HG03175 (cell line): ENCODE data around the gene OSGEP.
A peak's percentile ranks its signal among the peaks of the same experiment; 100 is the strongest.

Source experiments
- ATAC-seq: cut with Tn5 transposase; IDR thresholded peaks from one replicate; pipeline ENCODE4 v1.9.1; 2021; ENCODE audit warnings: mild to moderate bottlenecking, moderate library complexity; ENCODE audit not compliant: unreplicated experiment

OSGEP gene

DNA sequence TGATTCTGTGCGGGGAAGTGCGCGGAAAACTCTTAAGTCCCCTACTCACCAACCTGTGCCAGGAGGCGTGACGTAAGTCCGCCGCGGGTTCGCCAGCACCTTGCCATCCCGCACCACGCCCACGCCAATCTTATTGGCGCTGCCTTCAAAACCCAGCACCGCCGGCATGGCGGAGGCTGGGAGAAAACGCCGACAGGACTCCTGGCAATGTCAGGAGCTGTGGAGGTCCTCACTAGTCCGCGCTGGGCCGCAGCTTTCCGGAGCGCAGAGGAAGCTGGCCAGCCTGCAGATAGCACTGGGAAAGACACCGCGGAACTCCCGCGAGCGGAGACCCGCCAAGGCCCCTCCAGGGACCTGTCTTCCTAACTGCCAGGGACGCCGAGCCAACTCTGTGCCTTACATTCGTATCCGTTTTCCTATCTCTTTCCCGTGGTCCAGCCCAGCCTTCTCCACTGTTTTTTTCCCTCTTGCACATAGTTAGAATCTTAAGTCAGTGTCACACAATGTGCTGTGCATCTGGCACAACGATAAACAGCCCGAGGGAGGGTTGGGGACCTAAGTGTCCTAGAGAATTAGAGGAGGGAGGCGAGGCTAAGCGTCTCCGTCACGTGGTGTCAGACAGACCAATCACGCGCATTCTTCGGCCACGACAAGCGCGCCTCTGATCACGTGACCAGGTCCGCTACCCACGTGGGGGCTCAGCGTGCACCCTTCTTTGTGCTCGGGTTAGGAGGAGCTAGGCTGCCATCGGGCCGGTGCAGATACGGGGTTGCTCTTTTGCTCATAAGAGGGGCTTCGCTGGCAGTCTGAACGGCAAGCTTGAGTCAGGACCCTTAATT lies at the start of gene OSGEP, which contains the start of gene APEX1:
Gene OSGEP, minus strand, starts transcription at position 297 of the 839 bp plus-strand sequence. Its CDS starts 129 bp downstream, at position 168.
Gene APEX1, plus strand, starts transcription at position 711 of the 839 bp plus-strand sequence. CDS start 420 bp downstream, outside the sequence.
- ATAC-seq, result peak; percentile 90

DNA sequence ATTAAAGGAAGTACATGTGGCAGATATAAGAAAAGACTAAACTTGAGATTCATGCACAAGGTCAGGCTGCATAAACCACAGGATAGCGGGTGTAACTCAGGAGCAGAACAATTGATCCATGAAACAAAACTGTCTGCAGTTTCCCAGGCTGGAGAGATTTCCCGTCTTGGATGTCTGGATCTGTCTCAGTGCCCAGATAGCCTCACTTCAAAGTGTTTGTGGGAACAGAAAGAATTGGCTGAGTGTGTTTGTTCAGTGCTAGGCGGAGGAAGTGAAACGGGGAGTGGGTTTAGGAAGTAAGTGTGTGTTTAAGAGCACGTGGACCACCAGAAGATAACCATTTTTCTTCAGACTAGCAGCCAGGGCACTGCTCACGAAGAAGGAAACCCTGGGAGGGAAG lies 49.3 kb upstream of the OSGEP start:
- ATAC-seq, result no peak

DNA sequence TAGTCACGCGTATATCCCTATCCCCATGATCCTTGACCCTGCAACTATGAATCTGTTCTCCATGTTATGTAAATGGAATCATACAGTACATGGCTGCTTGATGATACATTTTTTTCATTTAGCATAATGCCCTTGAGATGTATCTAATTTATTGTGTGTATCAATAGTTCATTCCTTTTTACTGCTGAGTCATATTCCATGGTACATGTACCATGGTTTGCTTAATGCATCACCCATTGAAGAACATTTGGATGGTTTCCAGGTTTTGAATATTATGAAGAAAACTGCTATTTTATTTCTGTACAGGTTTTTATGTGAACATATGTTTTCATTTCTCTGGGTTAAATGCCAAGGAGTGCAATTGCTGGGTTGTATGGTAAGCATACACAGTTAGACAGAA lies 46.7 kb upstream of the OSGEP start:
- no peak for ATAC-seq

DNA sequence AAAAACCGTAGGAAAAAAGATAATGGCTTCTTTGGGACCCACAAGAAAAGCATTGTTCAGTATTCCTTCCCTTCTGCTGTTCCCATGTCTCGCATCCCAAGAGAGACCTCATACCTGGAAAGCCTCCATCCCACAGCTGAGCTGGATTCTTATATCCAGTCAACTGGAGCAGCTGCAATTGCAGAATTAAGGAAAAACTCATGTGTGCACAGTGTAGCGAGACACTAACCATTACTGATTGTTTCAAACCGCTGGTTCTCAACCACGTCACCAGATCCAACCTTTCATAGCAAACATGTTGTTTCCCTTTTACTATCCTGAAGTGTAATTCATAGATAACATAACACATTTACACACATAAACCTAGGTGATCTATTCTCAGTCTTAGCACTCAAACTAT lies 45.3 kb upstream of the OSGEP start:
- ATAC-seq, result no peak

DNA sequence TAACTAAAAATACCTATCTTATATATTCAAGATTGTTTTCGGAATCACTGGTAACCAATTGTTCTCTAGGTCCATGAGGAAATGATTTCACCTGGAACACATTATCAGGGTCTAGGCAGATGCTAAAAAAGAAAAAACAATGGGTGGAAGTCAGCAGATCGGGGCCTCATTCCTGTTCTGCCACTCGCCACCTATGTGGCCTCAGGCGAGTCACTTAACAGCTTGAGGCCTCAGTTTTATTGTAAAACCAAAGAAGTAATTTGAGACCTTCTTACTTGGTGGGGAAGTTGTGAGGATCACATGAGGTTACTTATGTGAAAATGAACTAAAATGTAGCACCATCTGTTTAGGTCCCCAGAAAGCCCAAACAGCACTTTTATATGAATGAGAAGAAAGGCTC lies 44.5 kb upstream of the OSGEP start:
- ATAC-seq, result no peak

DNA sequence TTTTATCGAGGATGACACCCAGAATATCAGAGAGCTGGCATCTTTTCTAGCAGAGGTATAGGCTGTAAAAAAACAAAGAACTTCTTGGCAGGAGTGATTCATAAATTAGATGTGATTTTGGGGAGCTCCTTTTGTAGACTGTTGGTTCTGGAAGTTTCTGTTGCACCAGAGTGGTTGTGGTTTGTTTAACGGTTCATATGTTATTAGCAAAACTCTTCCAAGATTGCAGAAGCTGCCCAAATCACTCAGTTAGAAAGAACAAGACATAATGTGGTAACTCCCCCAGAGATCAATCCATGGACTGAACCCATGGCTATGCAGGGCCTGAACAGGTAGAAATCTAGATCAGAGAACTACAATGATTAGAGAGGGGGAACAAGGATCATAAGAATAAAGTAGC lies 44.0 kb upstream of the OSGEP start:
- no peak for ATAC-seq

DNA sequence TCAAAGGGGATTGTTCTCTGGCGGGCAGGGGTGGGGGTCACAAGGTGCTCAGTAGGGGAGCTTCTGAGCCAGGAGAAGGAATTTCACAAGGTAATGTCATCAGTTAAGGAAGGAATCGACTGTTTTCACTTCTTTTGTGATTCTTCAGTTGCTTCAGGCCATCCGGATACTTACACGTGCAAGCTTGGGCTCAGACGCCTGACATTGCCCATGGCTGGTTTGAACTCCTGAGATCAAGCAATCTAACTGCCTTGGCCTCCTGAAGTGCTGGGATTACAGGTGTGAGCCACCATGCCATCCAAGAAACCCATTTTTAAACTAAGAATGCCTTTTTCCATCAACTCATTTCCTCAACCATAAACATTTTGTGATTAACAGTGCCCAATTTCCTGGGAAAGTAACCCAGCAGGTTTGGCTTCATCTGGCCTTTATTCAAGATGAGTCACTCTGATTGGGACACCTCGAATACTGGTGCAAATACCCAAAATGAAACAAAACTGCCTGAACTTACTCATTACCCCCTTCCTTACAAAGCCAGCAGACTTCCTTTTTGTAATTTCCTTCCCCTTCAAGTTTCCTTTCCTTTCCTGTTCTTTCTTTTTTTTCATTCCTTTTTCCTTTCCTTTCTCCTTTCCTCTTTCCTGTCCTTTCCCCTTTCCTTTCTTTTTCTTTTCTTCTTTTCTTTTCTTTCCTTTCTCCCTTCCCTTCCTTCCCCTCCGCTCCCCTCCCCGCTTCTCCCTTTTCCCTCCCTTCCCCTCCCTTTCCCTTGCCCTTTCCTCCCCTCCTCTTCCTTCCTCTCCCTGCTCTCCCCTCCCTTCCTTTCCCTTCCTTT lies 40.5 kb upstream of the OSGEP start:
- no peak for ATAC-seq

DNA sequence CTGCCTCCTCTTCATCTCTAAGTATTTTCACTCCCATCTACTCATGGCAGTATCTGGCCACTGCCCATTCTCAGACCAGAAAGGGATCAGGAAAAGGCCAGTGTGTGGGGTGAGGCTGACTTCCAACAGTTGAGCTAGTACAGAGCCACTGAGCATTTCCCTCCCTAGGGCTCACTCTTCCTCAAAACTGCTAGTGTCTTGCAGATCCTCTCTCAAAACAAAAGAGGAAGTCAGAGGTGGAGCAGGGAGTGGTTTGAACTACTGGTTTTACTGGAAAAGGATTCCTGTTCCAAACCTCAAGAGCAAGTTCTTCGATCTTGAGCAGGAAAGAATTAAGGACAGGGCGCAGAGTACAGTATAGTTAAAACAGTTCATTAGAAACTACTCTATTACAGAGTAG lies 39.0 kb upstream of the OSGEP start:
- ATAC-seq, result no peak

DNA sequence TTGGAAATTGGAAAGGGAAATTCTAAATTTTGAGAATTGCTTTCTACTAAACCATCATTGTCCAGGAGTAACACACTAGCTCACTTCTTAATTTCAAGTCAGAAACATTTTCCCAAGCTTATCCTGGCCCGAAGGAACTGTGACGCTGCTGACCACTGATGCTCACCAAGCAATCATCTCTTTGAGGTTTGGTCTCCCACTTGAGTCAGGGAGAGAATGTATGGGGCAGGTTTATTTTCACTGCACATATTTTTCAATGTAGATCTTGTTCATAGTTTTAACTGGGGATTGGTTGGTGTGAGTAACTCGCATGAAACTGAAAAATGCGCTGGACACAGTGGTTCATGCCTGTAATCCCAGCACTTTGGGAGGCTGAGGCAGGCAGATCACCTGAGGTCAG lies 37.9 kb upstream of the OSGEP start:
- ATAC-seq, result no peak

DNA sequence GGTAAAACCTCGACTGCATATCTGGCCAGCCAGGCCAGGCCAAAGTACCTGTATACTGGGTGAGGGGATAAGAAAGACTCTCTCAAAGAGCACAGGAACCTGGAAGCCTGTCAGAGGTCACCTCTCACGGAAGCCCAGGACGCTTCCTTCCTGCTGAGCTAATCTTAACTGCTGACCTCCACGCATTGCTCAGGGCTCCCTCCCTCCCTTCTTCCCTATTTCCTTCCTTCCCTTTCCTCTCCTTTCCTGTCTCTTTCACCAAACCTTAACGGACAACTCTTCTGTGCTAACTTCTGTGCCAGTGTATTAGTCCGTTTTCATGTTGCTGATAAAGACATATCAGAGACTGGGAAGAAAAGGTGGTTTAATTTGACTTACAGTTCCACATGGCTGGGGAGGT lies 36.0 kb upstream of the OSGEP start:
- ATAC-seq, result no peak

DNA sequence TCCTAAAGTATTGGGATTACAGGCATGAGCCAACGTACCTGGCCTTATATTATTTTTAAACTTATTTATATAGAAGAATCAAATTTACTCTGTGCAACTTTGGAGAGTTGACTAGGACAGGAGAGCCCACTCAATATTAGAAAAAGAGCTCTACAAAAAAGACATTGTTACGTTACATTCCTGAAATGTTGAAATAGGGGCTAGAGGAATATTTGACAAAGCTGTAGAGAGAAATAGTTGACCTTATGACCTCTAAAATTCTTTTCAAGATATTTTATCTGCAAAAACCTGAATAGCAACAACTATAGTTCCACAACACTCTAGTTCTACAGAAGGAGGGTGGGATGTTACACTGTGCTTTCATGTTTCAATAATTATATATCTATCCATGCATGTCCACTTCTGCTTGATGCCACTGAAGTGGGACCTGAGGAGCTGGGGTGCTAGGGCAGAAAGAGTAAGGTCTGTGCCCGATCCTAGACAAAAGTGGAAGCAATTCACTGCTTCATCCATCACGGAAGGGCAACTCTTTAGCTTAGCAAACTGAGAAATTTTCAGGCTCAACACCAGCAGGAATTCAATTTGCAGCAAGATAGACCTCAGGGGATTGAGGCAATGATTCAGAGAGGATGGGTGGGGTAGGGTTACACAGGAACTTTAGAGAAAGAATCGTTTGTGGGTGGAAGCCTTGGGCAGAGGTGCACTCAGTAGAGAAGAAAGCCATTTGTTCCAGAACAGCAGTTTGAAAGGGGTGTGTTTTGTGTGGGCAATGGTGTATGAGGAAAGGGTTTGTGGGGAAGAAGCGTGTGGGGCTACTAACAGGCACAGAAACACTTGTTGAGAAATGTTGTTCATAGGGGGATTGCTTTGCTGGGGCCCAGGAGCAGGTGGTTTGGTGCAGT lies 34.7 kb upstream of the OSGEP start:
- ATAC-seq, result peak; percentile 41

DNA sequence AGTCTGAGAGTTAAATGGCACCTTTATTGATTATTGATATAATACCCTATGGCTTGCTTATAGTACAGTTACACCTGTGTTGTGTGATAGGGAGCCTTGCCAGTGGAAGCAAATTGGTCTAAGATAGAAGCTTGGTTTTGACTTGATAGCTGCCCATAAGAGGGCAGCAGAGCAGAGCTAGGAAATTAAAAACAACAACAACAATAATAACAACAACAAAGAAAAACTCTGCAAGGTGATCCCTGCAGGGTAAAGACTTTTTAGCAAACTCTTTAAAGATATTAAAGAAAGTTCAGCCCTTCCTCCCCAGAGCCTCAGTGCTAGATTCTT lies 32.7 kb upstream of the OSGEP start:
- no peak for ATAC-seq

DNA sequence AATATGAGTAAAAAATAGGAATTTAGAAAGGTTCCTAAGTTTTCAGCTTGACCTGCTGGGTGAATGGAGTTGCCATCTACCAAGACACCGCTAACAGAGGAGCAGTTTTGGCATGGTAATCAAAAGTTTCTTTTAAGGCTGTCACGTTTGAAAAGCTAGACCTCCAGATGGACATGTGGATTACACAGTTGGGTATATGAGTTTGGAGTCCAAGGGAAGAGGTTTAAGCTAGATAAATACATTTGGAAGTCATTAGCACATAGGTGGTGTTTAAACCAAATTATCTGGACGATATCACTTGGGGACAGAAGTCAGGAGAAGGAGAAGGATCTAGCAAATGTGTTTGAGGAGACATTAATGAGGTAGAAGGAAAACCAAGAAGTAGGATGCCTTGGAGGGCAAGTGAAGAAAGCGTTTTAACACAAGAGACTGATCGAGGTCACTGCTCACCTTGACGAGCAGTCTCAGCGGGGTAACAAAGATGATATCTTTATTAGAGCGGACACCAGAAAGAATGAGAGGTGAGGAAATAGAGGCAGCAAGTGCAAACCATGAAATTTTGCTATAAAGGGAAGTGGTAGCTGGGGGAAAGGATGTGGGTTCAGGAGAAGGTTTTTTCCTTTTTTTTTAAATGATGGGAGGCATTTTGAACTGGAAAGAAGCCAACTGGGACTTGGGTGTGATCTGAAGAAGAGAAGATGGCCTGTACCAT lies 32.2 kb upstream of the OSGEP start:
- ATAC-seq, result no peak

DNA sequence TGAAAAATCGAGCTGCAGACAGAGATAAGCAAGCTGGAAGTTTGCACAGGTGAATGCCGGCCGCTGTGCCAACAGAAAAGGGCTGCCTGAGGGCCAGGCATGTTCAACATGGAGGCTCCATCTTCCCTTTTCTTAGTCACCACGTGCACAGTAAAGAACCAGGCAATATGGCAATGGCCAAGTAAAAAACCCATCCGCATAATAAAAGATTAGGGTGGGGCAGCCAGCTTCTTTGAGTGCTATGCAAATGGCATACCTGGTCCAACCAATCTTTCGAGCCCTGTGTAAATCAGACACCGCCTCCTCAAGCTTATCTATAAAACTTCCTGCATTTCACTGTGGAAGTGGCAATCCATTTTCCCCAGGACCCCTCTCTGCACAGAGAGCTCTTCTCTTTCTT lies 31.3 kb upstream of the OSGEP start:
- ATAC-seq, result no peak

DNA sequence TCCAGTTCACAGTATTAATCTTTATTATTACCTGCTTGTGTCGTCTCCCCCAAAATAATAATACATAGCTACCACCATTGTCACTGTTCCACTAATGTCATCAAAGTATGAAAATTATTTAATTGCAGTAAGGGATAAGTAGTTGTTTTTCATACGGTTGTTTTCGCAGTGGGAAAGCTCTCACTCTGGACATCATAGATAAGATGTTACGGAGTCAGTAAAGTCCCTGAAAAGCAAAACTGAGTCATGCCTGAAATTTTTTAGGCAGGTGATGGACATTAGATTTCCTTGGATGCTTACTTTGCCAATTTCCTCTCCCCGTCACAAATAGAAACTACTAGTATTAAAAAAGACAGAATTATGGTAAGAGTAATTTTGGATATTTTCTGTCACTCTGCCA lies 27.8 kb upstream of the OSGEP start:
- ATAC-seq, result no peak

DNA sequence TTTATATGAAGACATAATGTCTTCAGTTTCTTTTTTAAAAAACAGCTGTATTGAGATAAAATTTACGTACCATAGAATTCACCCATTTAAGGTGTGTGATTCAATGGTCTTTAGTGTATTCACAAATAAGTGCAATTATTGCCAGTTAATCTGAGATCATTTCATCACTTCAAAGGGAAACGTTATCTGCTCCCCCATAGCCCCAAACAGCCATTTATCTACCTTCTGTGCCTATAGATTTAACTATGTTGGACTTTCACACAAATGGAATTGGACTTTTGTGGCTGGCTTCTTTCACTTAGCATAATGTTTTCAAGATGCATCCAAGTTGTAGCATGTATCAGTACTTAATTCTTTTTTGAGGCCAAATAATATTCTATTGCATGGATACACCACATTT lies 24.3 kb upstream of the OSGEP start:
- no peak for ATAC-seq

DNA sequence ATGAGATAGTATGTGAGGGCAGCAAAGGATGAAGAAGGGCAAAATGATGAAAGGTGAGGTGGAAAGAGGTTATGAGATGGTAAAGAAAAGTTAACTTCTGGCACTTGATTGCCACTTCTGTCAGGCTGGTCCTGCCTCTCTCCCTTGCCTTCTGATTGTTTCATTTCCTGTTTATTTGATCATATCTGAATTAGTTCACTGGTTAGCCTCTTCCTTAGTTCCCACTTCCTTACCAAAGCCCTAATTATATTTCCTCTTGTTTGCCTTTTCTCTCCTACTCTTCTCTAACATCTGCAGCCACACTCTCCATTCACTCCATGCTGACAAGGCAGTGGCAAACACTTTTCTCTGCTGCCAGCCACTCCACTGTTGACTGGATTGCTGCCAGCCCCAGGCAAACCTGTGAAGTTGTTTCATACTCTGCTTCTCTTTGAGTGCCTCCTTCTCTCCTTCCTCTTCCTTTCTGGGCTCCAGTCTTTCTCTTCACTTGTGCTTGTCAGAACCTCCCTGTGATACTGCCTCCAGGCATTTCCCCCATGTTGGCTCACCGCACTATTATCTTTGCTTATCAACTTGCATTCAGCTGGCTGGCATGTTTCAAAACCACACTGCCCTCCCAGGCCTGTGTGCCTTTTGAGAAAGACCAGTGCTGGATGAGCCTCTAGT lies 22.7 kb upstream of the OSGEP start:
- ATAC-seq, result no peak

DNA sequence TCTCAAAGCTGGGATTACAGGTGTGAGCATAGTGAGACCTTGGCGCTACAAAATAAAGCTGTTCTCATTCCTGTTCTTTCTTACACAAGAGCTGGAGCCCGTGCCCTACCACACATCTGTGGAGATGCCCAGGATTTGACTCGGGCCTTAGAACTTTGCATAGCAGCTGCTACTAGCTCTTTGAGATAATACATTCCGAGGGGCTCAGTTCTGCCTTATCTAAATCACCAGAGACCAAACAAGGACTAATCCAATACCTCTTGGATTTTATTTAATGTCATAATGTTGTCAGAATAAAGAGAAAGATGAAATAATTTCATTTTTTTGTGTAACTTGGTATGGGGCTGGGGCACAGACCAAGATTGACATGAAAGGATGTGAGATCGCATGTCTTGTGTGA lies 22.2 kb upstream of the OSGEP start:
- no peak for ATAC-seq

DNA sequence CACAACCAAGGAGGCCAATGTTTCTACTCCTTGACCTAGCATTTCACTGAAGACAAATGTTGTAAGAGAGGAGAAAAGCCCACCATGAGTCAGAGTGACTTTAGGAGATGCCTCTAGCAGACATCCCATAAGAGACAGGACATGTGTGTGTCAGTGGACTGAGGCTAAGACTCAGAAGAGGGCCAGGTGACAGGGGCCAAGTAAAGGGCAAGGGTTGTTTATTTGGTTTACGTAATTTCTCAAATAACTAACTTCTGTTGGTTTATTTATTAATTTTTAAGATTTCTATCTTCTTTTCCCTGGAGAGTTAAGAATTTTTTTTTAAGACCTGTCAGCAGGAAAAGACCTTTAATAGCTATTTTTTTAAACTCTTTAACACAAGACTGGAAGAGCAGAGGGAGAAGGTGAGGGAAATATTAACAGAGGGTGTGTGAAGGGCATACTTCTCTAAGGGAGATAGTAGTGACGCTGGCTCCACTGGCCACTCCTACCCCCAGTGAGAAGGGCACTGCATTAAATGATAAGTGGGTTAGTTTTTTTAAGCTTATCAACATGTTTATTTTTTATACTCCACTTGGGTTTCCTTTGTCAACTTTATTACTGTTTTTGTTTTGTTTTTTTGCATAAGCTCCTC lies 18.0 kb upstream of the OSGEP start:
- no peak for ATAC-seq

DNA sequence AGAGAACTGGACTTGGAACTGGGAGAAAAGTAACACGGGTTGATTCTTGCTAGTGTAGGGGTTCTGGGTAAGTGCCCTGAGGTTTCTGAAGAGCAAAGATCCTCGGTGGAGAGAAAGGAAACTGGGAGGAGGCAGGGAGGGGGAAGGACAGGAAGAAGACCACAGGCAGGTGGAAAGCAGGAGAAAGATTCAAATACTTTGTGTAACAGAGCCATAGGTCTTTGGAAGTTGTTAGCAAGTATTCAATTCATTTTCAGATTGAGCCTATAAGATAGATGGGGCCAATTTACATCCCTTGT lies 15.9 kb upstream of the OSGEP start:
- no peak for ATAC-seq
